Testis (tissue), 3 donors: ENCODE data around the gene HOXC6. TPM values are rescaled to one million over a fixed set of nuclear protein-coding genes. Genes with fewer than 3 reads are reported as not detected.

Source experiments
- DNase-seq: peaks from one replicate; pipeline ENCODE4 v3.0.0-alpha.2; 2019
- H3K27ac ChIP-seq, 2 donors: fragments of 200-600 bp; sonication (generic); one replicate each; pipeline ENCODE4 v1.5.1; 2019
- H3K27me3 ChIP-seq: fragments of 200-600 bp; sonication (generic); one replicate; pipeline ENCODE4 v1.5.1; 2019
- H3K36me3 ChIP-seq: fragments of 200-600 bp; sonication (generic); one replicate; pipeline ENCODE4 v1.5.1; 2017; ENCODE audit warnings: low read depth; ENCODE audit errors: missing control alignments
- H3K4me1 ChIP-seq: fragments of 200-600 bp; sonication (generic); one replicate; pipeline ENCODE4 v1.5.1; 2019
- H3K4me3 ChIP-seq, 2 donors: fragments of 200-600 bp; sonication (generic); one replicate each; pipeline ENCODE4 v1.5.1; 2017 to 2019
- H3K9me3 ChIP-seq: fragments of 200-600 bp; sonication (generic); one replicate; pipeline ENCODE4 v1.5.1; 2017
- POLR2A ChIP-seq: fragments of 450-650 bp; IDR thresholded peaks from one replicate; pipeline ENCODE4 v1.6.1; 2017; ENCODE audit warnings: antibody characterized with exemption, mild to moderate bottlenecking, moderate library complexity
- WGBS, 2 donors: methylation state at CpG; one replicate each; pipeline ENCODE4 v1.1.5; 2018; 5-methylcytosine and 5-hydroxymethylcytosine counted together
- intact Hi-C: fragments of 100-400 bp; cut with DNase I; formaldehyde crosslinking; loops from one replicate; pipeline ENCODE4 v1.15.1; 2023; ENCODE audit warnings: low total_unique reads
- polyA plus RNA-seq: library from polyadenylated mRNA; stranded (reverse); fragments of 350-450 nt; fragmentation: Illumina TruSeq; extraction: RNeasy Lipid Tissue Mini Kit (QIAGEN cat#74804); gene quantifications from one replicate; pipeline ENCODE4 v1.2.3, GENCODE V29; 2014; ENCODE audit warnings: low read depth, low replicate concordance; ENCODE audit not compliant: insufficient read depth
- total RNA-seq, 2 donors: library from RNA; depleted of rRNA; stranded (reverse); fragments of >200 nt; gene quantifications; one replicate each; pipeline ENCODE4 v1.2.3, GENCODE V29; 2016
- TF ChIP-seq, protein P1 (sequence below), 3 experiments: fragments of 450-650 bp in 2 of 3; fragments of 200-600 bp in 1 of 3; sonication (generic) in 1 of 3; IDR thresholded peaks; one replicate each; pipeline ENCODE4 v1.5.1; 2016 to 2019; ENCODE audit warnings: antibody characterized with exemption in 3 of 3, mild to moderate bottlenecking in 2 of 3, moderate library complexity in 1 of 3

The HOXC6 gene
- total and polyA plus RNA-seq, 3 donors from 2014 or later = 1.9 to 5.4 (median 4.0) TPM

GRCh38 chr12:54016478-54016964 lies 11.7 kb upstream of the HOXC6 start:
- Histone ChIP-seq H3K27ac (peak overlapping the region; percentile 89 to 95), H3K4me3 (peak overlapping the region; percentile 51 to 72), H3K9me3 (no peaks in the 10 kb centered on the region), H3K36me3 (no peaks in the 10 kb centered on the region), H3K27me3 (no peaks in the 10 kb centered on the region), H3K4me1 (peaks cover 20% of the 10 kb centered on the region)
- TF ChIP-seq, protein P1, sequence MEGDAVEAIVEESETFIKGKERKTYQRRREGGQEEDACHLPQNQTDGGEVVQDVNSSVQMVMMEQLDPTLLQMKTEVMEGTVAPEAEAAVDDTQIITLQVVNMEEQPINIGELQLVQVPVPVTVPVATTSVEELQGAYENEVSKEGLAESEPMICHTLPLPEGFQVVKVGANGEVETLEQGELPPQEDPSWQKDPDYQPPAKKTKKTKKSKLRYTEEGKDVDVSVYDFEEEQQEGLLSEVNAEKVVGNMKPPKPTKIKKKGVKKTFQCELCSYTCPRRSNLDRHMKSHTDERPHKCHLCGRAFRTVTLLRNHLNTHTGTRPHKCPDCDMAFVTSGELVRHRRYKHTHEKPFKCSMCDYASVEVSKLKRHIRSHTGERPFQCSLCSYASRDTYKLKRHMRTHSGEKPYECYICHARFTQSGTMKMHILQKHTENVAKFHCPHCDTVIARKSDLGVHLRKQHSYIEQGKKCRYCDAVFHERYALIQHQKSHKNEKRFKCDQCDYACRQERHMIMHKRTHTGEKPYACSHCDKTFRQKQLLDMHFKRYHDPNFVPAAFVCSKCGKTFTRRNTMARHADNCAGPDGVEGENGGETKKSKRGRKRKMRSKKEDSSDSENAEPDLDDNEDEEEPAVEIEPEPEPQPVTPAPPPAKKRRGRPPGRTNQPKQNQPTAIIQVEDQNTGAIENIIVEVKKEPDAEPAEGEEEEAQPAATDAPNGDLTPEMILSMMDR (IDR thresholded peaks at IDR 0.05) = no peak
- TF ChIP-seq POLR2A = no peak
- peak; percentile 49 for DNase-seq
- 2% methylated on average over 25 of the region's 25 CpGs for WGBS, 2 donors
- intact Hi-C loops = no loop called here

DNA sequence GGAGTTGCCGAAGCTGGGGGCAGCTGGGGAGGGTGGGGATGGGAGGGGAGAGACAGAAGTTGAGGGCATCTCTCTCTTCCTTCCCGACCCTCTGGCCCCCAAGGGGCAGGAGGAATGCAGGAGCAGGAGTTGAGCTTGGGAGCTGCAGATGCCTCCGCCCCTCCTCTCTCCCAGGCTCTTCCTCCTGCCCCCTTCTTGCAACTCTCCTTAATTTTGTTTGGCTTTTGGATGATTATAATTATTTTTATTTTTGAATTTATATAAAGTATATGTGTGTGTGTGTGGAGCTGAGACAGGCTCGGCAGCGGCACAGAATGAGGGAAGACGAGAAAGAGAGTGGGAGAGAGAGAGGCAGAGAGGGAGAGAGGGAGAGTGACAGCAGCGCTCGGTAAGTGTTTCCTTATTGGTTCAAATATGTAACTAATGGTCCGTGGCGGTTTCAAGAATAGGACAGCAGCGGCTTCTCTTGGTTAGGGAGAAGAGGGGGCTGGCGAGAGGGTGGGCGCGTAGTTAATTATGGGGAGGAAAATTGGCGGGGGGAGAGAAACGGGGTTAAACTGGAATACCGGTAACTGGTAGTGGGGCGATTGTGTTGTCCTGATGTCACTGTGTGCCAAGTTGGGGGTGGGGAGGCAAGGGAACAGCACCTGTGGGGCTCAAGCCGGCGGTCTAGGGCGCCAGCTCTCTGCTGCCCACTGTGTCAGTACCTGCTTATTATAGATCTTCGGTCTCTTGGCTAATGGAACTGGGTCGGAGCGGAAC lies 11.0 kb upstream of the HOXC6 start:
- 0 to 1% methylated on average over 22 to 24 of the region's 24 CpGs for WGBS, 2 donors
- no peak for TF ChIP-seq POLR2A
- TF ChIP-seq, protein P1 (IDR thresholded peaks at IDR 0.05) = no peak
- Histone ChIP-seq H3K27ac (peak overlapping the region; percentile 89 to 95), H3K4me3 (peak overlapping the region; percentile 51 to 72), H3K36me3 (no peaks in the 10 kb centered on the region), H3K4me1 (peaks cover 20% of the 10 kb centered on the region), H3K27me3 (no peaks in the 10 kb centered on the region), H3K9me3 (no peaks in the 10 kb centered on the region)
- no peak for DNase-seq
- intact Hi-C loops = no loop called here

- H3K9me3 ChIP-seq = no peaks in the 10 kb centered on the region
- no peaks in the 10 kb centered on the region for H3K36me3 ChIP-seq
- peak; percentile 93 for DNase-seq
- H3K4me1 ChIP-seq = peaks cover 20% of the 10 kb centered on the region
- 0 to 1% methylated on average over 11 to 33 of the region's 34 CpGs for WGBS, 2 donors
- intact Hi-C loops = no loop called here
- peak overlapping the region; percentile 89 to 95 for H3K27ac ChIP-seq
- H3K4me3 ChIP-seq = peak overlapping the region; percentile 51 to 72
- peak; percentile 39 for TF ChIP-seq POLR2A
- TF ChIP-seq, protein P1 (IDR thresholded peaks at IDR 0.05) = no peak
- H3K27me3 ChIP-seq = no peaks in the 10 kb centered on the region
Measured at GRCh38 chr12:54017878-54018467, 10.3 kb upstream of the HOXC6 start.

GRCh38 chr12:54018468-54018984 lies 9.7 kb upstream of the HOXC6 start:
- H3K9me3 ChIP-seq = no peaks in the 10 kb centered on the region
- peak overlapping the region; percentile 51 to 72 for H3K4me3 ChIP-seq
- no peaks in the 10 kb centered on the region for H3K27me3 ChIP-seq
- DNase-seq = peak; percentile 79
- H3K36me3 ChIP-seq = no peaks in the 10 kb centered on the region
- intact Hi-C loops = no loop called here
- H3K27ac ChIP-seq = peak overlapping the region; percentile 89 to 95
- WGBS, 2 donors = 5 to 6% methylated on average over 20 to 28 of the region's 29 CpGs
- H3K4me1 ChIP-seq = peaks cover 20% of the 10 kb centered on the region
- no peak for TF ChIP-seq POLR2A
- TF ChIP-seq, protein P1 (IDR thresholded peaks at IDR 0.05) = no peak
